ENCODE data around the gene SNTA1.

The SNTA1 gene

GRCh38 chr20:33482581-33482980 lies 39.0 kb upstream of the SNTA1 start:
- no peak for TF ChIP-seq CTCF (conservative IDR thresholded peaks at IDR 0.05; ENCODE audit: low read depth, low read length)
- H3K4me3 ChIP-seq (ENCODE audit: low read depth, low read length): no peak overlapping the region
- DNase-seq (ENCODE audit: low read depth): no peak

DNA sequence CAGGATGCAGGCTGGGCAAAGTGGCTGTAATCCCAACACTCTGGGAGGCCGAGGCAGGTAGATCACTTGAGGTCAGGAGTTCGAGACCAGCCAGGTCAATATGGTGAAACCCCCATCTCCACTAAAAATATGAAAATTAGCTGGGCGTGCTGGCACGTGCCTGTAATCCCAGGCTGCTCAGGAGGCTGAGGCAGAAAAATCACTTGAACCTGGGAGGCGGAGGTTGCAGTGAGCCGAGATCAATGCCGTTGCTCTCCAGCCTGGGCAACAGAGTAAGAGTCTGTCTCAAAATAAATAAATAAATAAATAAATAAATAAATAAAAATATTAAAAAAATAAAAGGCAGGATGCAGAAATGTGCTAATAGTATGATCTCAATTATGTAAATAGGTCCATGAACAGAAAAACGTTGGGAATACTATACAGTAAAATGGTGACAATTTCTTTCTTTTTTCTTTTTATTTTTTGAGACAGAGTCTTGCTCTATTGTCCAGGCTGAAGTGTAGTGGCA lies 37.9 kb upstream of the SNTA1 start:
- DNase-seq (ENCODE audit: low read depth): no peak
- H3K4me3 ChIP-seq (ENCODE audit: low read depth, low read length): no peak overlapping the region
- no peak for TF ChIP-seq CTCF (conservative IDR thresholded peaks at IDR 0.05; ENCODE audit: low read depth, low read length)

DNA sequence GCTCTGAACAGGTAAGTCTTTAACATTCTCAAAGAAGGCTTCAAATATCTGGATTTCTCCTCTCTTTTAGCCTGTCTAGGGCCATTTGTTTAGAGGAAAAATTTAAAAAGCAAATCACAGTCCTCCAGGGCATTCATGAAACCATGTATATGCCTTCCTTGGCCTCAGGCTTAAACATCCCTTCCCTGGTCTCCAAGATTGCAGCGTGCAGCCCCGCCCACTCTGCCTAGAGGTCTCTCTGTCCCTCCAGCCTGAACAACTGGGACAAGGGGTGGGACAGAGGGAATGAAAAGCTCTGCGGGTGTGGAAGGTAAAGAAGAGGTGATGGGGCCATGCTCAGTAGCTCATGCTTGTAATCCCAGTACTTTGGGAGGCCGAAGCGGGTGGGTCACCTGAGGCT lies 36.5 kb upstream of the SNTA1 start:
- TF ChIP-seq CTCF (conservative IDR thresholded peaks at IDR 0.05; ENCODE audit: low read depth, low read length): no peak
- DNase-seq (ENCODE audit: low read depth): no peak
- no peak overlapping the region for H3K4me3 ChIP-seq (ENCODE audit: low read depth, low read length)

- no peak overlapping the region for H3K4me3 ChIP-seq (ENCODE audit: low read depth, low read length)
- DNase-seq (ENCODE audit: low read depth): no peak
- no peak for TF ChIP-seq CTCF (conservative IDR thresholded peaks at IDR 0.05; ENCODE audit: low read depth, low read length)
These were observed 34.0 kb upstream of the SNTA1 start for GRCh38 chr20:33477386-33478234.

DNA sequence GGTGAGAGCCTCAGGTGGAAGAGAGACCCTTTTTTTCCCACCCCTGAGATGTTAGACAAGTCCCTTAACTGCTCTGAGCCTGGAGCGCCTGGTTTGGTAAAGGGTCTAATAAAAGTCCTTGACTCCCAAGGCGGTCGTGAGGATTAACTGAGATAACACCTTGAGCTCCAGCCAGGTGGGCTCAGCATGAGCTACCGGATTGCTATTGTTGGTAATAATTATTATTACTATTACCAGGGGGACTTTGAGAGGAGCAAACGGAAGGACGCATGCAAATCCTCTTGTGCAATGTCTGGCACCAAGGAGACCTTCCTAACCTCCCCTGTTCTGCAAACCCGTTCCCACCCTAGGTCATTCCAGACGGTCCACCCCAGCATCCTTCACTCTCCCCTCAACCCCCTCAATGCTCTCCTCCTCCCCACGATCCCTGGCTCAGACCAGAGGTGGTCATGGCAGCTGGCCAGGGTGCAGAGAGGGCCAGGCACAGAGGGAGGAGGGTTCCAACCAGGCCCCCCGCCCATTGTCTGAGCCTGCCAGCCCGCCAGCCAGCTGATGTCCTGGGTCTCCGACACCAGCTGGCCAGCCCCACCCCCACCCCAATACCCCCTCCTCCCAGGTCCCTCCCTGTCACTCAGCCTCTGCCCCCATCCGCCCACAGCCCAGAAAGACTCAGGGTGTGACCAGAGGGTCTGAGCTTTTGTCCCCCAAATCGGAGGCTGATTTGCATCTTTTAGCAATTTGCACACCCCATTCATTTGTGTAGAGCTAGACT lies 32.0 kb upstream of the SNTA1 start:
- no peak for TF ChIP-seq CTCF (conservative IDR thresholded peaks at IDR 0.05; ENCODE audit: low read depth, low read length)
- H3K4me3 ChIP-seq (ENCODE audit: low read depth, low read length): no peak overlapping the region
- no peak for DNase-seq (ENCODE audit: low read depth)

- no peak for DNase-seq (ENCODE audit: low read depth)
- no peak for TF ChIP-seq CTCF (conservative IDR thresholded peaks at IDR 0.05; ENCODE audit: low read depth, low read length)
- no peak overlapping the region for H3K4me3 ChIP-seq (ENCODE audit: low read depth, low read length)
These were observed 31.4 kb upstream of the SNTA1 start for GRCh38 chr20:33474963-33475362.

Measured in choroid plexus epithelial cell (primary cell).